ENCODE measurements around the gene SPATA24.
A peak's percentile ranks its signal among the peaks of the same experiment; 100 is the strongest.

The SPATA24 gene

DNA sequence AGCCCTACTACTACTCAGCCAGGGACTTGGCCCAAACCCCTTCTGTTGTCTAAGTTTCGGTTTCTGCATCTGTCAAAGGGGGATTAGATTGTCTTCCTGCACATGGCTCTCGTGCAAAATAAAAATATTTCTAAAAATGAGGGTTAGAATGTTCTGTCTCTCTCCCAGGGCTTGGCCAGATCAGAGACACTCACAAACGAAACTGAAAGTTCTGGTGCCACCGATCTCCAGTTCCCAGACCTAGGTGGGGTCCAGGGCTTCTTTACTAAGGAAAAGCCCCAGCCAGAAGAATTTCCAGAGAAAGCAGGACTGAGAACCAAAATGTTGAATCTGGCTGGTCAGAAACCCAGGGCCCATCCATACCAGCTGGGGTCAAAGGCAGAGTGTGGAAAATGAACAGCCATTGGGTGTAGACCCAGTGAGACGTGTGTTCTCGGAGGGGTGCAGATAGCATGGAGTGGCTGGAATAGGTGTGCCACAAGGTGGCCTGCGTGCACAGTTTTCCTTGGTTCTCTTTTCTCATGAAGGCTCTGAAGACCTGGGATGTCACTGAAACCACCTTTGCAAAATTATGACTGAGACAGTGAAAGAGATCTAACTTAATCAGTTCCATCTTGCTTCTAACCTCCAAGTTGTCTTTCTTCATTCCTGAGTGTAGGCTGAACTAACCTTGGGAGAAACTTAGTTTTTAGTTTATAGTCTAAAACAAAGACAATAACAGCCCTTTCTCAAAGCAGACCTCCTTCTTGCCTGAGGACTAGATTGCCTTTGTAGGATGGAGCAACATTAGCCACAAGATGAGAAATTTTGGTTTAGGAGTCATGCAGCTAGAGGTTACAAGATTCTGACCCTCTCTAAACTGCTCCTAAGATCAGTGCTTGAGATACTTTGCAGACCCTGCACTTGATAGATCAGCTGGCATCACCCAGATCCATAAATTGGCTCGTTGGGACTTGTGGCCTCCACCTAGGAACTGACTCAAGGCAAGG is 18.5 kb downstream of the SPATA24 start:
- Histone ChIP-seq H3K4me1 (ENCODE audit: control insufficient read depth in 1 of 2, insufficient read depth in 1 of 2, low read depth in 1 of 2, low read length in 1 of 2) (peaks cover 43 to 59% of the 10 kb centered on the region in 2 experiments), H3K9me3 (no peaks in the 10 kb centered on the region), H3K27ac (peak overlapping the region; percentile 86), H3K27me3 (no peaks in the 10 kb centered on the region), H3K4me3 (ENCODE audit: low read depth in 1 of 2, low read length in 1 of 2) (peak overlapping the region; percentile 61 to 64), H3K36me3 (no peaks in the 10 kb centered on the region)
- TF ChIP-seq, protein P1, sequence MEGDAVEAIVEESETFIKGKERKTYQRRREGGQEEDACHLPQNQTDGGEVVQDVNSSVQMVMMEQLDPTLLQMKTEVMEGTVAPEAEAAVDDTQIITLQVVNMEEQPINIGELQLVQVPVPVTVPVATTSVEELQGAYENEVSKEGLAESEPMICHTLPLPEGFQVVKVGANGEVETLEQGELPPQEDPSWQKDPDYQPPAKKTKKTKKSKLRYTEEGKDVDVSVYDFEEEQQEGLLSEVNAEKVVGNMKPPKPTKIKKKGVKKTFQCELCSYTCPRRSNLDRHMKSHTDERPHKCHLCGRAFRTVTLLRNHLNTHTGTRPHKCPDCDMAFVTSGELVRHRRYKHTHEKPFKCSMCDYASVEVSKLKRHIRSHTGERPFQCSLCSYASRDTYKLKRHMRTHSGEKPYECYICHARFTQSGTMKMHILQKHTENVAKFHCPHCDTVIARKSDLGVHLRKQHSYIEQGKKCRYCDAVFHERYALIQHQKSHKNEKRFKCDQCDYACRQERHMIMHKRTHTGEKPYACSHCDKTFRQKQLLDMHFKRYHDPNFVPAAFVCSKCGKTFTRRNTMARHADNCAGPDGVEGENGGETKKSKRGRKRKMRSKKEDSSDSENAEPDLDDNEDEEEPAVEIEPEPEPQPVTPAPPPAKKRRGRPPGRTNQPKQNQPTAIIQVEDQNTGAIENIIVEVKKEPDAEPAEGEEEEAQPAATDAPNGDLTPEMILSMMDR (IDR thresholded peaks at IDR 0.05): no peak

GRCh38 chr5:139384591-139385051 is 19.3 kb downstream of the SPATA24 start:
- H3K36me3 ChIP-seq: no peaks in the 10 kb centered on the region
- H3K27me3 ChIP-seq: no peaks in the 10 kb centered on the region
- no peaks in the 10 kb centered on the region for H3K9me3 ChIP-seq
- peaks cover 43 to 59% of the 10 kb centered on the region in 2 experiments for H3K4me1 ChIP-seq (ENCODE audit: control insufficient read depth in 1 of 2, insufficient read depth in 1 of 2, low read depth in 1 of 2, low read length in 1 of 2)
- H3K27ac ChIP-seq: peak overlapping the region; percentile 86
- H3K4me3 ChIP-seq (ENCODE audit: low read depth in 1 of 2, low read length in 1 of 2): peak overlapping the region; percentile 61 to 64
- TF ChIP-seq, protein P1 (IDR thresholded peaks at IDR 0.05): no peak

GRCh38 chr5:139383993-139384590 is 19.8 kb downstream of the SPATA24 start:
- TF ChIP-seq, protein P1 (IDR thresholded peaks at IDR 0.05): no peak
- Histone ChIP-seq H3K4me3 (ENCODE audit: low read depth in 1 of 2, low read length in 1 of 2) (no peak overlapping the region), H3K36me3 (no peaks in the 10 kb centered on the region), H3K27me3 (no peaks in the 10 kb centered on the region), H3K9me3 (no peaks in the 10 kb centered on the region), H3K27ac (peak overlapping the region; percentile 86), H3K4me1 (ENCODE audit: control insufficient read depth in 1 of 2, insufficient read depth in 1 of 2, low read depth in 1 of 2, low read length in 1 of 2) (peaks cover 44 to 59% of the 10 kb centered on the region in 2 experiments)

GRCh38 chr5:139383275-139383992 is 20.5 kb downstream of the SPATA24 start, which contains the start of gene SLC23A1:
SLC23A1 (minus strand) TSS chr5:139383297; CDS start chr5:139383253, 44 bp downstream.
- peak within 1 kb of the TSS; percentile 86 for H3K27ac ChIP-seq
- H3K36me3 ChIP-seq: no peaks in the 10 kb centered on the region
- H3K4me1 ChIP-seq (ENCODE audit: control insufficient read depth in 1 of 2, insufficient read depth in 1 of 2, low read depth in 1 of 2, low read length in 1 of 2): peaks cover 43 to 52% of the 10 kb centered on the region in 2 experiments
- H3K4me3 ChIP-seq (ENCODE audit: low read depth in 1 of 2, low read length in 1 of 2): no peak within 1 kb of the TSS
- TF ChIP-seq, protein P1 (IDR thresholded peaks at IDR 0.05): no peak
- no peaks in the 10 kb centered on the region for H3K27me3 ChIP-seq
- H3K9me3 ChIP-seq: no peaks in the 10 kb centered on the region

- Histone ChIP-seq H3K9me3 (no peaks in the 10 kb centered on the region), H3K4me3 (ENCODE audit: low read depth in 1 of 2, low read length in 1 of 2) (no peak overlapping the region), H3K27me3 (no peaks in the 10 kb centered on the region), H3K36me3 (peaks cover 6% of the 10 kb centered on the region), H3K4me1 (ENCODE audit: control insufficient read depth in 1 of 2, insufficient read depth in 1 of 2, low read depth in 1 of 2, low read length in 1 of 2) (peaks cover 37 to 46% of the 10 kb centered on the region in 2 experiments), H3K27ac (no peak overlapping the region)
- TF ChIP-seq, protein P1 (IDR thresholded peaks at IDR 0.05): no peak
These were observed 21.1 kb downstream of the SPATA24 start for GRCh38 chr5:139382807-139383206.

Measured in neutrophil (primary cell).